HL-60 (cell line): ENCODE measurements around the gene PXK.

Experiments used
- GABPA ChIP-seq: IDR thresholded peaks from 2 replicates; pipeline ENCODE4 v1.6.1; 2012; ENCODE audit warnings: low read depth
- POLR2AphosphoS5 ChIP-seq: IDR thresholded peaks from 2 replicates; pipeline ENCODE4 v1.6.1; 2012; ENCODE audit warnings: low read depth
- REST ChIP-seq: IDR thresholded peaks from 2 replicates; pipeline ENCODE4 v1.6.1; 2012; ENCODE audit warnings: low read depth; ENCODE audit not compliant: insufficient replicate concordance
- TF ChIP-seq, protein P1 (sequence below): IDR thresholded peaks from one replicate; pipeline ENCODE4 v1.5.1; 2011; ENCODE audit warnings: low read length, control low read depth, inconsistent platforms; ENCODE audit not compliant: insufficient read depth

DNA sequence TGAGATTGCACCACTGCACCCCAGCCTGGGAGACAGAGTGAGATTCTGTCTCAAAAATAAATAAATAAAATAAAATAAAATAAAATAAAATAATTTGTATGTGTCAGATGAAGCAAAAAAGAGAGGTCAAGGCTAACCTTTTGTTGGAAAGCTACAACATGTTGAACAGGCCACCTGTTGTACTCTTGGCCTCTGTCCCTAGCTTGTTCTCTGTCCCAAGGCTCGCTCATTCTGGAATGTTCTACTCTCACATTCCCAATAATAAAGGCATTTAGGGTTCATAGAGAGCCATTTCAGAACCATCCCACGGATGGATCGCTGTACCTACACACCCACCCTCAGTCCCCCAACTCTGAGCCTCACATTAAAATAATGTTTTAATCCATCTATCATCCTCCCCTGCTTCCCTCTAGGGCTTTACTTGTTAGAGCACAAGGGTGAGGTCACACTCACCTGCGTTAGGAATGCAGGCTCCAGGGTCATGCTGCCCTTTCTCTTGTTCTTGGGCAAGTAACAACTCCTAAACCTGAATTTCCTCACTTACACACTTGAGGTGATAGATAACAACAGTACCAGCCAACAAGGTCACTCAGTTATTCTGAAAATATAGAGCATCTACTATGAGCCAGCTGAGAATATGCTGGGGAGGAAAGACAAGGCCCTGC is 134.3 kb downstream of the PXK start:
- TF ChIP-seq, protein P1, sequence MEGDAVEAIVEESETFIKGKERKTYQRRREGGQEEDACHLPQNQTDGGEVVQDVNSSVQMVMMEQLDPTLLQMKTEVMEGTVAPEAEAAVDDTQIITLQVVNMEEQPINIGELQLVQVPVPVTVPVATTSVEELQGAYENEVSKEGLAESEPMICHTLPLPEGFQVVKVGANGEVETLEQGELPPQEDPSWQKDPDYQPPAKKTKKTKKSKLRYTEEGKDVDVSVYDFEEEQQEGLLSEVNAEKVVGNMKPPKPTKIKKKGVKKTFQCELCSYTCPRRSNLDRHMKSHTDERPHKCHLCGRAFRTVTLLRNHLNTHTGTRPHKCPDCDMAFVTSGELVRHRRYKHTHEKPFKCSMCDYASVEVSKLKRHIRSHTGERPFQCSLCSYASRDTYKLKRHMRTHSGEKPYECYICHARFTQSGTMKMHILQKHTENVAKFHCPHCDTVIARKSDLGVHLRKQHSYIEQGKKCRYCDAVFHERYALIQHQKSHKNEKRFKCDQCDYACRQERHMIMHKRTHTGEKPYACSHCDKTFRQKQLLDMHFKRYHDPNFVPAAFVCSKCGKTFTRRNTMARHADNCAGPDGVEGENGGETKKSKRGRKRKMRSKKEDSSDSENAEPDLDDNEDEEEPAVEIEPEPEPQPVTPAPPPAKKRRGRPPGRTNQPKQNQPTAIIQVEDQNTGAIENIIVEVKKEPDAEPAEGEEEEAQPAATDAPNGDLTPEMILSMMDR: no peak
- TF ChIP-seq POLR2AphosphoS5 (no peak), REST (no peak), GABPA (no peak)
